Measurements from ENCODE around the gene PTEN.

GRCh38 chr10:87882555-87883294 is 19.3 kb downstream of the PTEN start:
- no peak for TF ChIP-seq POLR2A (IDR thresholded peaks at IDR 0.05; ENCODE audit: low read depth, low read length)
- TF ChIP-seq POLR2AphosphoS5 (IDR thresholded peaks at IDR 0.05; ENCODE audit: low read depth, low read length): no peak
- no peak for TF ChIP-seq POU2F2 (IDR thresholded peaks at IDR 0.05; ENCODE audit: low read depth, low read length)
- no peak for TF ChIP-seq SPI1 (IDR thresholded peaks at IDR 0.05; ENCODE audit: low read depth, low read length)
- no peak for TF ChIP-seq TAF1 (IDR thresholded peaks at IDR 0.05; ENCODE audit: low read depth, low read length)
